ENCODE data around the gene TRIM61.
"Not testable (repeated sequence)": the region's sequence is repeated elsewhere in the genome, so short reads cannot be mapped to it uniquely, and the experiment has no call there.

- TF ChIP-seq, protein P1, sequence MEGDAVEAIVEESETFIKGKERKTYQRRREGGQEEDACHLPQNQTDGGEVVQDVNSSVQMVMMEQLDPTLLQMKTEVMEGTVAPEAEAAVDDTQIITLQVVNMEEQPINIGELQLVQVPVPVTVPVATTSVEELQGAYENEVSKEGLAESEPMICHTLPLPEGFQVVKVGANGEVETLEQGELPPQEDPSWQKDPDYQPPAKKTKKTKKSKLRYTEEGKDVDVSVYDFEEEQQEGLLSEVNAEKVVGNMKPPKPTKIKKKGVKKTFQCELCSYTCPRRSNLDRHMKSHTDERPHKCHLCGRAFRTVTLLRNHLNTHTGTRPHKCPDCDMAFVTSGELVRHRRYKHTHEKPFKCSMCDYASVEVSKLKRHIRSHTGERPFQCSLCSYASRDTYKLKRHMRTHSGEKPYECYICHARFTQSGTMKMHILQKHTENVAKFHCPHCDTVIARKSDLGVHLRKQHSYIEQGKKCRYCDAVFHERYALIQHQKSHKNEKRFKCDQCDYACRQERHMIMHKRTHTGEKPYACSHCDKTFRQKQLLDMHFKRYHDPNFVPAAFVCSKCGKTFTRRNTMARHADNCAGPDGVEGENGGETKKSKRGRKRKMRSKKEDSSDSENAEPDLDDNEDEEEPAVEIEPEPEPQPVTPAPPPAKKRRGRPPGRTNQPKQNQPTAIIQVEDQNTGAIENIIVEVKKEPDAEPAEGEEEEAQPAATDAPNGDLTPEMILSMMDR (IDR thresholded peaks at IDR 0.05; ENCODE audit: low read length): peak; percentile 25
- not testable (repeated sequence) for TF ChIP-seq EZH2phosphoT487 (IDR thresholded peaks at IDR 0.05; ENCODE audit: low read length)
Measured at GRCh38 chr4:164971929-164972328, 5.5 kb downstream of the TRIM61 start.
